ENCODE data around the gene ABCA6. TPM values are rescaled to one million over a fixed set of nuclear protein-coding genes. Genes with fewer than 3 reads are reported as not detected.

ABCA6 gene
- total and polyA plus RNA-seq, 3 donors from 2014 or later, result 3.1 to 16.4 (median 13.8) TPM

DNA sequence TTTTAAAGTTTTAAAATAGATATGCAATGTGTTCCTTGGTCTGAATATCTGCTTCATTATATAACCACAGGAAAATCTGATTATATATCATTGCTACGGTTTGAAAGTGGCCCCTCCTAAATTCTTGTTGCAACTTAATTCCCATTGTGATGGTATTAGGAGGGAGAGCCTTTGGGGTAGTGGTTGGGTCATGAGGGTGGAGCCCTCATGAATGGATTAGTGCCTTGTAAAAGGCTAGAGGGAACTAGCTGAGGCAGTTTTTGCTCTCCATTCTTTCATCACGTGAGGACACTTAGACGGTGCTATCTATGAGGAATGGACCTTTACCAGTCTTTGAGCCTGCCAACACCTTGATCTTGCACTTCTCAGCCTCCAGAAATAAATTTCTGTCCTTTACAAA, 7.6 kb downstream of the ABCA6 start:
- no peak for DNase-seq
- Histone ChIP-seq H3K4me1 (no peaks in the 10 kb centered on the region), H3K27ac (no peak overlapping the region), H3K4me3 (no peak overlapping the region), H3K27me3 (no peaks in the 10 kb centered on the region), H3K9me3 (no peaks in the 10 kb centered on the region), H3K36me3 (ENCODE audit: low read depth, missing control alignments) (no peaks in the 10 kb centered on the region)
- 81 to 86% methylated on average over 3 of the region's 3 CpGs for WGBS, 2 donors
- intact Hi-C loops (cut with DNase I; ENCODE audit: low total_unique reads), result no loop called here
- TF ChIP-seq CTCF (IDR thresholded peaks at IDR 0.05), result no peak
- TF ChIP-seq POLR2A (IDR thresholded peaks at IDR 0.05), result no peak

- no peaks in the 10 kb centered on the region for H3K4me1 ChIP-seq
- no peak for TF ChIP-seq POLR2A (IDR thresholded peaks at IDR 0.05)
- TF ChIP-seq CTCF (IDR thresholded peaks at IDR 0.05), result no peak
- H3K27ac ChIP-seq, result no peak overlapping the region
- no peaks in the 10 kb centered on the region for H3K36me3 ChIP-seq (ENCODE audit: low read depth, missing control alignments)
- no peaks in the 10 kb centered on the region for H3K9me3 ChIP-seq
- intact Hi-C loops (cut with DNase I; ENCODE audit: low total_unique reads), result no loop called here
- no peak for DNase-seq
- 77 to 80% methylated on average over 6 of the region's 6 CpGs for WGBS, 2 donors
- no peak overlapping the region for H3K4me3 ChIP-seq
- no peaks in the 10 kb centered on the region for H3K27me3 ChIP-seq
These were observed 10.9 kb downstream of the ABCA6 start for GRCh38 chr17:69130627-69131296.

DNA sequence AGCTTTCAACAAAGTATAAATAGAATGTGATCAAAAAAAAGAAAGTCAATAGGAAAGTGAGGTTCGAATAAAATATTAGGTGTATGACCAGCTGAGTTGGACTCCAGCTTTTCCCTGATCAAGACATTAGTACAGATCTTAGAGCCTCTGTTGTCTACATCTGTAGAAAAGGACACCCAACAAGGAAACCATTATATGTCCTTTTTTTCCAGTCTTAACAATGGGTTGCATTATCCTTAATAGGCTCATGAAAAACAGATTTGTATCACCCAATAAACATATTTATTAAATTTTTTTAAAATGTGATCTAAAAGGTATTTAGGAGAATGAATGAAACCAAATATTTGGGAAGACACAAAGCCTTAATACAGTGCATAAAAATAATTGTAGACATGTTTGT, 18.1 kb downstream of the ABCA6 start:
- Histone ChIP-seq H3K4me1 (no peaks in the 10 kb centered on the region), H3K36me3 (ENCODE audit: low read depth, missing control alignments) (no peaks in the 10 kb centered on the region), H3K9me3 (no peaks in the 10 kb centered on the region), H3K4me3 (no peak overlapping the region), H3K27me3 (no peaks in the 10 kb centered on the region), H3K27ac (no peak overlapping the region)
- TF ChIP-seq POLR2A (IDR thresholded peaks at IDR 0.05) (no peak), CTCF (IDR thresholded peaks at IDR 0.05) (no peak)
- WGBS, 2 donors, result 92 to 96% methylated on average over 1 of the region's 1 CpG
- no peak for DNase-seq
- intact Hi-C loops (cut with DNase I; ENCODE audit: low total_unique reads), result no loop called here

DNA sequence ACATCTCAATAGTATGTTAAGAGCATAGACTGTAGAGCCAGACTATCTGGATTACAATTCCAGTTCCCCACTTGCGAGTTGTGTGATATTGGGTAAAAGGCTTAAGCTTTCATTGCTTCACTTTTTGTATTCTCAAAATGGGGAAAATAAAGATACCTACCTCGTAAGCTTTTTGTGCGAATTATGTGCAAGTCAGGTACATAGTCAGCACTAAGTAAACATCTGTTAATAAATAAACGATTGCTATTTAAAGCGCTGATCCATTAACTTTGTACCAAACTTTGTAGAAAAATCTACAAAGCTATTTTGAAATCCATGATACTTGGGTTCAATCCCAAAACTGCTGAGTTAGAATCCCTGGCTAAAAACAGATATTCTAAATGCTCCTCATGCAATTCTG, 19.6 kb downstream of the ABCA6 start:
- H3K36me3 ChIP-seq (ENCODE audit: low read depth, missing control alignments), result no peaks in the 10 kb centered on the region
- no peak overlapping the region for H3K4me3 ChIP-seq
- no peak for DNase-seq
- no peak overlapping the region for H3K27ac ChIP-seq
- H3K27me3 ChIP-seq, result no peaks in the 10 kb centered on the region
- no peaks in the 10 kb centered on the region for H3K4me1 ChIP-seq
- intact Hi-C loops (cut with DNase I; ENCODE audit: low total_unique reads), result no loop called here
- TF ChIP-seq CTCF (IDR thresholded peaks at IDR 0.05), result no peak
- no peak for TF ChIP-seq POLR2A (IDR thresholded peaks at IDR 0.05)
- H3K9me3 ChIP-seq, result no peaks in the 10 kb centered on the region
- 91 to 95% methylated on average over 5 of the region's 5 CpGs for WGBS, 2 donors

Data from testis (tissue), 3 donors.